Keratinocyte (primary cell): ENCODE data around the gene OBSCN.

Experiments
- EZH2 ChIP-seq: IDR thresholded peaks from one replicate; pipeline ENCODE4 v1.6.1; 2012; ENCODE audit warnings: inconsistent platforms, mild to moderate bottlenecking, low read length, moderate library complexity
- TF ChIP-seq, protein P1 (sequence below), 3 experiments: IDR thresholded peaks in 1 of 3; conservative IDR thresholded peaks in 1 of 3; optimal IDR thresholded peaks in 1 of 3; 2 replicates in 2 of 3; 3 replicates in 1 of 3; pipeline versions ENCODE3 to v1.5.1; 2011; ENCODE audit warnings: low read length in 3 of 3, mild to moderate bottlenecking in 3 of 3, moderate library complexity in 2 of 3, control low read depth in 1 of 3, inconsistent platforms in 1 of 3; ENCODE audit not compliant: insufficient read depth in 2 of 3; ENCODE audit errors: extremely low read depth in 1 of 3

DNA sequence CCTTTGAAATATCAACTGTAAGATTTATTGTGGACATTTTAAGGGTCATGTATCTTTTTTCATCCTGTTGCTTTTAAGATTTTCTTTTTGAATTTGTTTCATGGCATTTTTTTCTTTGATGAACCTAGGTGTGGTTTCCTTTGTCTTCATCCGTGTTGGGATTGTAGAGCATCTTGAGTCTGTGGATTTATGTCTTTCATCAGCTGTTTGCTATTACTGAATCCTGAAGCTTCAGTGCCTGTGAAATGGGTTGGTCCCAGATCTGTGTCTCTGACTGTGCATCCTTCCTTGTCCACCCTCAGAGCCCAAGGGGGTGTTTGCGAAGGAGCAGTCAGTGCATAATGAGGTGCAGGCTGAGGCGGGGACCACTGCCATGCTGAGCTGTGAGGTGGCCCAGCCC is 37.3 kb downstream of the OBSCN start:
- TF ChIP-seq, protein P1, sequence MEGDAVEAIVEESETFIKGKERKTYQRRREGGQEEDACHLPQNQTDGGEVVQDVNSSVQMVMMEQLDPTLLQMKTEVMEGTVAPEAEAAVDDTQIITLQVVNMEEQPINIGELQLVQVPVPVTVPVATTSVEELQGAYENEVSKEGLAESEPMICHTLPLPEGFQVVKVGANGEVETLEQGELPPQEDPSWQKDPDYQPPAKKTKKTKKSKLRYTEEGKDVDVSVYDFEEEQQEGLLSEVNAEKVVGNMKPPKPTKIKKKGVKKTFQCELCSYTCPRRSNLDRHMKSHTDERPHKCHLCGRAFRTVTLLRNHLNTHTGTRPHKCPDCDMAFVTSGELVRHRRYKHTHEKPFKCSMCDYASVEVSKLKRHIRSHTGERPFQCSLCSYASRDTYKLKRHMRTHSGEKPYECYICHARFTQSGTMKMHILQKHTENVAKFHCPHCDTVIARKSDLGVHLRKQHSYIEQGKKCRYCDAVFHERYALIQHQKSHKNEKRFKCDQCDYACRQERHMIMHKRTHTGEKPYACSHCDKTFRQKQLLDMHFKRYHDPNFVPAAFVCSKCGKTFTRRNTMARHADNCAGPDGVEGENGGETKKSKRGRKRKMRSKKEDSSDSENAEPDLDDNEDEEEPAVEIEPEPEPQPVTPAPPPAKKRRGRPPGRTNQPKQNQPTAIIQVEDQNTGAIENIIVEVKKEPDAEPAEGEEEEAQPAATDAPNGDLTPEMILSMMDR (optimal IDR thresholded peaks at IDR 0.05 in 1 of 3, IDR thresholded peaks at IDR 0.05 in 1 of 3, conservative IDR thresholded peaks at IDR 0.05 in 1 of 3; ENCODE audit: extremely low read depth in 1 of 3, insufficient read depth in 2 of 3, low read length in 3 of 3): no peak
- no peak for TF ChIP-seq EZH2
